ENCODE data around the gene MARCHF10. TPM values are rescaled to one million over a fixed set of nuclear protein-coding genes. Genes with fewer than 3 reads are reported as not detected.

The MARCHF10 gene
- total and polyA plus RNA-seq, 2 donors (not counting 1 experiment from before 2014, with no cell fraction given) = 0.17 TPM; not detected in 1

DNA sequence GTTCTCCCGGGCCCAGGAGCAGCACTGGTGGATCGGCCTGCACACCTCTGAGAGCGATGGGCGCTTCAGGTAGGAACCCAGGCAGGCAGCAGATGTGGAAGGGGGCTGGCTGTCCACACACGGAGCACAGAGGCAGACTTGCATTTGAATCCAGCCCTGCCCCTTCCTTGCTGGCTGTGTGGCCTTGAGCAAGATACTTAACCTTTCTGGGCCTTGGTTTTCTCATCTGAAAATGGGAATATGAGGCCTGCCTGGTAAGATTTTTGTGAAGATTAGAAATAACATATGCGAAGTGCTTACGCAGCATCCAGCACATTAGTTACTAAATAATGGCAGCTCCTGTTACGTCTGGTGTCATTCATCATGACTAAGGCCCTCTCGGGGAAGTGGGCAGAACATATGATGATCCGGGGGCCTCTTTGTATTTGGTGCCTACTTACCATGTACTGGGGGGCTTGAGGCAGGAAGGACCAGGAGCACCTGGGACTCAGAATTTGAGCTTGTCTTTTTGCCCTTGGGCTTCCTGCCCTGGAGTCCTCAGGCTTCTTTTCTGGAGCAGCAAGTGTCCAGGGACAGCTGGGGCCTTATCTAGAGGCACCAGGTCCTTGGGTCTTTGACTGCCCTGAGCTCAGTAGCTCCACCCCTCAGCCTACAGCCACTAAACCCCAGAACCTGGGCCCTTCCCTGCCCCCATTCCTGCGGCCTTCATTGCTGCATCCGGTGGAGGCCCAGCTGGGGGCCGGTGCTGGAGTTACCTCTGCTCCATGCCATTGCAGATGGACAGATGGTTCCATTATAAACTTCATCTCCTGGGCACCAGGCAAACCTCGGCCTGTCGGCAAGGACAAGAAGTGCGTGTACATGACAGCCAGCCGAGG is 126.8 kb downstream of the MARCHF10 start:
- Histone ChIP-seq H3K9me3 (ENCODE audit: control insufficient read depth, insufficient read depth, low read depth, low read length) (no peaks in the 10 kb centered on the region), H4K20me1 (ENCODE audit: control insufficient read depth, extremely low read depth, insufficient read depth, low read length) (no peaks in the 10 kb centered on the region), H3K27me3 (ENCODE audit: control insufficient read depth, insufficient read depth, low read length) (no peaks in the 10 kb centered on the region), H3K4me3 (replicated peaks in 1 of 4; ENCODE audit: control extremely low read depth in 1 of 4, insufficient read depth in 1 of 4, low read depth in 3 of 4, low read length in 4 of 4) (no peak overlapping the region), H3K9ac (ENCODE audit: insufficient read depth, low read length) (no peak overlapping the region), H3K4me2 (ENCODE audit: extremely low read depth, insufficient read depth, low read length) (no peak overlapping the region), H2AFZ (ENCODE audit: low read length) (no peak overlapping the region), H3K36me3 (ENCODE audit: control insufficient read depth, insufficient read depth, low read length) (peaks cover 16% of the 10 kb centered on the region), H3K27ac (ENCODE audit: insufficient read depth, low read length) (no peak overlapping the region), H3K4me1 (ENCODE audit: control insufficient read depth, extremely low read depth, insufficient read depth, low read length) (no peaks in the 10 kb centered on the region), H3K79me2 (ENCODE audit: control insufficient read depth, insufficient read depth, low read length) (no peaks in the 10 kb centered on the region)
- no peak for DNase-seq (ENCODE audit: low read depth in 2 of 2)
- TF ChIP-seq, protein P1, sequence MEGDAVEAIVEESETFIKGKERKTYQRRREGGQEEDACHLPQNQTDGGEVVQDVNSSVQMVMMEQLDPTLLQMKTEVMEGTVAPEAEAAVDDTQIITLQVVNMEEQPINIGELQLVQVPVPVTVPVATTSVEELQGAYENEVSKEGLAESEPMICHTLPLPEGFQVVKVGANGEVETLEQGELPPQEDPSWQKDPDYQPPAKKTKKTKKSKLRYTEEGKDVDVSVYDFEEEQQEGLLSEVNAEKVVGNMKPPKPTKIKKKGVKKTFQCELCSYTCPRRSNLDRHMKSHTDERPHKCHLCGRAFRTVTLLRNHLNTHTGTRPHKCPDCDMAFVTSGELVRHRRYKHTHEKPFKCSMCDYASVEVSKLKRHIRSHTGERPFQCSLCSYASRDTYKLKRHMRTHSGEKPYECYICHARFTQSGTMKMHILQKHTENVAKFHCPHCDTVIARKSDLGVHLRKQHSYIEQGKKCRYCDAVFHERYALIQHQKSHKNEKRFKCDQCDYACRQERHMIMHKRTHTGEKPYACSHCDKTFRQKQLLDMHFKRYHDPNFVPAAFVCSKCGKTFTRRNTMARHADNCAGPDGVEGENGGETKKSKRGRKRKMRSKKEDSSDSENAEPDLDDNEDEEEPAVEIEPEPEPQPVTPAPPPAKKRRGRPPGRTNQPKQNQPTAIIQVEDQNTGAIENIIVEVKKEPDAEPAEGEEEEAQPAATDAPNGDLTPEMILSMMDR (conservative IDR thresholded peaks at IDR 0.05 in 1 of 2, IDR thresholded peaks at IDR 0.05 in 1 of 2; ENCODE audit: low read depth in 1 of 2, low read length in 2 of 2) = no peak
- no peak for TF ChIP-seq EZH2 (IDR thresholded peaks at IDR 0.05; ENCODE audit: low read length, missing control alignments)

DNA sequence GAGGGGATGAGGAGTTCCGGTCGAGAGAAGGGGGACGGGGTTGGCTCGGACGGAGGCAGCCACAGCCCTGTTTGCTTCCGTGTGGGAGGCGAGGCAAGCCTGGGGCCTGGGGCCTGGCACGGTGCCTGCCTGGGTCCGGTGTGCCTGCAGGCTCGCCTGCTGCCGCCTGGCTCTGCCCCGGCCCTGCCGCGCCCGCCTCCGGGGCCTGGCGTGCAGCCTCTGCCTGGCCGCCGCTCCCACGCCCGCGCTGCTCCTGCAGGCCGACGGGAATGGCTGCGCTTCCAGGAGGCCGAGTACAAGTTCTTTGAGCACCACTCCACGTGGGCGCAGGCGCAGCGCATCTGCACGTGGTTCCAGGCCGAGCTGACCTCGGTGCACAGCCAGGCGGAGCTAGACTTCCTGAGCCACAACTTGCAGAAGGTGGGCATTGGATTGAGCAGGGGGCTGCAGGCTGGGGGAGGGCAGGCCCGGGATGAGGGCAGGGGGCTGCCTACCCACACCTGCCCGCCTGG is 127.5 kb downstream of the MARCHF10 start:
- Histone ChIP-seq H2AFZ (ENCODE audit: low read length) (no peak overlapping the region), H3K79me2 (ENCODE audit: control insufficient read depth, insufficient read depth, low read length) (no peaks in the 10 kb centered on the region), H3K27me3 (ENCODE audit: control insufficient read depth, insufficient read depth, low read length) (no peaks in the 10 kb centered on the region), H3K9ac (ENCODE audit: insufficient read depth, low read length) (no peak overlapping the region), H3K4me1 (ENCODE audit: control insufficient read depth, extremely low read depth, insufficient read depth, low read length) (no peaks in the 10 kb centered on the region), H3K9me3 (ENCODE audit: control insufficient read depth, insufficient read depth, low read depth, low read length) (no peaks in the 10 kb centered on the region), H3K4me2 (ENCODE audit: extremely low read depth, insufficient read depth, low read length) (no peak overlapping the region), H4K20me1 (ENCODE audit: control insufficient read depth, extremely low read depth, insufficient read depth, low read length) (no peaks in the 10 kb centered on the region), H3K36me3 (ENCODE audit: control insufficient read depth, insufficient read depth, low read length) (peaks cover 20% of the 10 kb centered on the region), H3K27ac (ENCODE audit: insufficient read depth, low read length) (no peak overlapping the region), H3K4me3 (replicated peaks in 1 of 4; ENCODE audit: control extremely low read depth in 1 of 4, insufficient read depth in 1 of 4, low read depth in 3 of 4, low read length in 4 of 4) (no peak overlapping the region)
- DNase-seq (ENCODE audit: low read depth in 2 of 2) = no peak
- TF ChIP-seq EZH2 (IDR thresholded peaks at IDR 0.05; ENCODE audit: low read length, missing control alignments) = no peak
- TF ChIP-seq, protein P1 (conservative IDR thresholded peaks at IDR 0.05 in 1 of 2, IDR thresholded peaks at IDR 0.05 in 1 of 2; ENCODE audit: low read depth in 1 of 2, low read length in 2 of 2) = no peak

DNA sequence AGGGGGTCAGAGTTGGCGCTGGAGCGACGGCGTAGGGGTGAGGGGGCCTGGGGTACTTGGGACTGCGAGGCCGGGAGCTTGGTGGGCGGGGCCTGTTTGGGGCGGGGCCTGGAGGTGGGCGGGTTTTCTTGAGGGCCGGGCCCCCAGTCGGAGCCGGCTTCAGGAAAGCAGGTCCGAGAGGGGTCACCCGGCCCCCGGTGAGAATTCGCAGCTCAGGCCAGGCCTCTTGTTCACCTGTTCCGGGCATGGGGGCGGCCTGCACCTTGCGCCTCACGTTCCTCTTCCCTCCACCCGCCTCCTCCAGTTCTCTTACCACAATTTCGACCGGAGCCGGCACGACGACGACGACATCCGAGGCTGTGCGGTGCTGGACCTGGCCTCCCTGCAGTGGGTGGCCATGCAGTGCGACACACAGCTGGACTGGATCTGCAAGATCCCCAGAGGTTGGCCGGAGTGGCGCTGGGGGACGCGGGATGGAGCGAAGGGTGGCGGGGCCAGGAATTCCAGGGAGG is 128.2 kb downstream of the MARCHF10 start:
- Histone ChIP-seq H3K79me2 (ENCODE audit: control insufficient read depth, insufficient read depth, low read length) (no peaks in the 10 kb centered on the region), H3K4me2 (ENCODE audit: extremely low read depth, insufficient read depth, low read length) (no peak overlapping the region), H3K9me3 (ENCODE audit: control insufficient read depth, insufficient read depth, low read depth, low read length) (no peaks in the 10 kb centered on the region), H3K4me3 (replicated peaks in 1 of 4; ENCODE audit: control extremely low read depth in 1 of 4, insufficient read depth in 1 of 4, low read depth in 3 of 4, low read length in 4 of 4) (no peak overlapping the region), H3K27ac (ENCODE audit: insufficient read depth, low read length) (no peak overlapping the region), H4K20me1 (ENCODE audit: control insufficient read depth, extremely low read depth, insufficient read depth, low read length) (no peaks in the 10 kb centered on the region), H3K4me1 (ENCODE audit: control insufficient read depth, extremely low read depth, insufficient read depth, low read length) (no peaks in the 10 kb centered on the region), H3K9ac (ENCODE audit: insufficient read depth, low read length) (no peak overlapping the region), H3K27me3 (ENCODE audit: control insufficient read depth, insufficient read depth, low read length) (no peaks in the 10 kb centered on the region), H3K36me3 (ENCODE audit: control insufficient read depth, insufficient read depth, low read length) (peaks cover 24% of the 10 kb centered on the region), H2AFZ (ENCODE audit: low read length) (no peak overlapping the region)
- TF ChIP-seq EZH2 (IDR thresholded peaks at IDR 0.05; ENCODE audit: low read length, missing control alignments) = no peak
- TF ChIP-seq, protein P1 (conservative IDR thresholded peaks at IDR 0.05 in 1 of 2, IDR thresholded peaks at IDR 0.05 in 1 of 2; ENCODE audit: low read depth in 1 of 2, low read length in 2 of 2) = no peak
- no peak for DNase-seq (ENCODE audit: low read depth in 2 of 2)

All from fibroblast of lung (primary cell).